HG02943 (cell line): ENCODE results near the gene FKBP11.
"Not testable (repeated sequence)": the region's sequence is repeated elsewhere in the genome, so short reads cannot be mapped to it uniquely, and the experiment has no call there.

ENCODE experiments used
- ATAC-seq: cut with Tn5 transposase; IDR thresholded peaks from one replicate; pipeline ENCODE4 v1.9.1; 2021; ENCODE audit warnings: mild to moderate bottlenecking, low read depth, moderate library complexity; ENCODE audit not compliant: unreplicated experiment

The FKBP11 gene

GRCh38 chr12:48917857-48918537 lies 7.3 kb downstream of the FKBP11 start:
- no peak for ATAC-seq

- no peak for ATAC-seq
Observed at GRCh38 chr12:48910196-48910595, 15.1 kb downstream of the FKBP11 start.

GRCh38 chr12:48909698-48910097 lies 15.6 kb downstream of the FKBP11 start:
- ATAC-seq: not testable (repeated sequence)

GRCh38 chr12:48907245-48907644 lies 18.0 kb downstream of the FKBP11 start:
- ATAC-seq: no peak

- no peak for ATAC-seq
Observed at GRCh38 chr12:48903982-48904411, 21.3 kb downstream of the FKBP11 start.

- no peak for ATAC-seq
Observed at GRCh38 chr12:48903363-48903981, 21.8 kb downstream of the FKBP11 start.

- ATAC-seq: no peak
Observed at GRCh38 chr12:48901278-48901677, 24.0 kb downstream of the FKBP11 start.

- ATAC-seq: no peak
Observed at GRCh38 chr12:48899651-48900050, 25.6 kb downstream of the FKBP11 start.

GRCh38 chr12:48894271-48894670 lies 31.0 kb downstream of the FKBP11 start:
- ATAC-seq: no peak

- ATAC-seq: no peak
Observed at GRCh38 chr12:48890657-48891418, 34.5 kb downstream of the FKBP11 start.

- ATAC-seq: no peak
Observed at GRCh38 chr12:48889679-48890078, 35.6 kb downstream of the FKBP11 start.

GRCh38 chr12:48883305-48884161 lies 41.8 kb downstream of the FKBP11 start:
- ATAC-seq: no peak

- ATAC-seq: no peak
Observed at GRCh38 chr12:48882972-48883304, 42.4 kb downstream of the FKBP11 start.

GRCh38 chr12:48882315-48882687 lies 43.0 kb downstream of the FKBP11 start:
- no peak for ATAC-seq

- ATAC-seq: no peak
Observed at GRCh38 chr12:48881686-48882314, 43.5 kb downstream of the FKBP11 start.

- no peak for ATAC-seq
Observed at GRCh38 chr12:48880647-48881046, 44.6 kb downstream of the FKBP11 start.

GRCh38 chr12:48878548-48878947 lies 46.7 kb downstream of the FKBP11 start:
- no peak for ATAC-seq

GRCh38 chr12:48875944-48876515 lies 49.3 kb downstream of the FKBP11 start:
- no peak for ATAC-seq

- ATAC-seq: not testable (repeated sequence)
Observed at GRCh38 chr12:48873534-48873933, 51.8 kb downstream of the FKBP11 start.

- ATAC-seq: no peak
Observed at GRCh38 chr12:48873096-48873495, 52.2 kb downstream of the FKBP11 start.
